ENCODE data around the gene FAM120B.

Gene FAM120B

DNA sequence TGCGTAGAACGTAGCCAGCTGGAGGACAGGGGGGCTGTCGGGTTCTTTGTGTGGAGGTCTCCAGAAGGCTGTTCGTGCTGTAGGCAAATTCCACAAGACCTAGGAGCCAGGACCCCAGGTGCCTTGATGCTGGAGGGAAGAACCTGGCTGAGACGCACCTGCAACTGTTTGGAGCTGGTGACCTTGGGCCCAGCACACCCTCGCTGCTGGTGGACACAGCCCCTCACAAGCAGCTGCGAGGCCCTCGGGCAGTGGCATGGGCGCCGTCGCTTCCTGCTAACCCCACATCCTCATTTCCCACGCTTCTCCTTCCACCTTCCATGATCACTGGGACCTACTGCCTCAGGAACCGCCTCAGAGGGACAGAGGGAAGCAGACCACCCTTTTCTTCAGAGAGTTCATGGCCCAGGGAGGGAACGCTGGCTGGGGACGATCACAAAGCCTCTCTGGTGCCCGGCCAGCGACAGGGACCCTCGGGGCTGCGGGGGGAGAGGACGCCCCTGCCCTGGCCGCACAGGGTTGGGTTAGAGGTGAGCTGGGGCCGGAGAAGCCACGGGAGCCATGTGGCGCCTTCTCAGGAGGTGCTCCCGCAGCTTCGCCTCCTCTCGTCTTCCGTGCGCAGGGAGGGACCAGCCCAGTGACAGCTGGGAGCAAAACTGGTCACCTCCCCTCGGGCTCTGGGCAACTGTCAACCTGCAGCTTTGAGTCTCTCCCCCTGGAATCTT, 34.1 kb upstream of the FAM120B start:
- DNase-seq = no peak

DNA sequence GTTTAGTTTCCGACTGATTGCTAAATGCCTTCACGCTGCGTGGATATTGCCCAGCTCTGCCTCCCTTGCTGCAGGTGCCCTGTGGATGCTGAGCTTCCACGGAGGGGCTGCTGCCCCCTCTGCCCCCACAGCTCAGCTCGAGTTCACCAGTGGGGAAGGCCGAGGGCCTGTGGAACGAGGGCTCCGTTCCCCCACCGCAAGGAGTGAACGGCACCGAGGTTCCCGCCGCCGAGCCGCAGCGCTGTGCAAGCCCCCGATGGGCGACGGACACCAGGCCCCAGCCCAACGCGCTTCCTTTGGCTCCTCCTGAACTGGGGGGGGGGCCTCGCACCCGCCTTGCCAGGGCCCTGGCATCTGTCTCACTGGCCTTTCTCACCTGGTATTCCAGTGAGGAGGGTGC, 33.4 kb upstream of the FAM120B start:
- no peak for DNase-seq

DNA sequence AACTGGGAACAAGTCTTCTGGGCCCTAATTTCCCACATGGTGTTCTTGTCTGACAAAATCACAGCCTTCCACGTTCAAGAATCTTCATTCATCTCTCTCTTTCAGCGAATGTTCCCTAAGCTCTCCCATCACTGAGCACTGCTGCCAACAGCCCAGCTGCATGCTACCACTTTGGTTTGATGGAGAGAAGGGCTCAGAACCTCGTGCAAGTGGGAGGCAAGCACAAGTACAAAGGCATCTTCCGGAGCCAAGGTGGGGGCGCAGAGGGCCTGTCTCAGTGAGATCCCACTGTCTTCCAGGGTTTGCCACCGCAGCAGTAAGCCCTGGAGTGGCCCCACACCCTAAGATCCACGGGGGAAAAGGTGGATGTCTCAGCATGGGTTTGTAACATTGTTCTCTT, 32.9 kb upstream of the FAM120B start:
- DNase-seq = no peak

DNA sequence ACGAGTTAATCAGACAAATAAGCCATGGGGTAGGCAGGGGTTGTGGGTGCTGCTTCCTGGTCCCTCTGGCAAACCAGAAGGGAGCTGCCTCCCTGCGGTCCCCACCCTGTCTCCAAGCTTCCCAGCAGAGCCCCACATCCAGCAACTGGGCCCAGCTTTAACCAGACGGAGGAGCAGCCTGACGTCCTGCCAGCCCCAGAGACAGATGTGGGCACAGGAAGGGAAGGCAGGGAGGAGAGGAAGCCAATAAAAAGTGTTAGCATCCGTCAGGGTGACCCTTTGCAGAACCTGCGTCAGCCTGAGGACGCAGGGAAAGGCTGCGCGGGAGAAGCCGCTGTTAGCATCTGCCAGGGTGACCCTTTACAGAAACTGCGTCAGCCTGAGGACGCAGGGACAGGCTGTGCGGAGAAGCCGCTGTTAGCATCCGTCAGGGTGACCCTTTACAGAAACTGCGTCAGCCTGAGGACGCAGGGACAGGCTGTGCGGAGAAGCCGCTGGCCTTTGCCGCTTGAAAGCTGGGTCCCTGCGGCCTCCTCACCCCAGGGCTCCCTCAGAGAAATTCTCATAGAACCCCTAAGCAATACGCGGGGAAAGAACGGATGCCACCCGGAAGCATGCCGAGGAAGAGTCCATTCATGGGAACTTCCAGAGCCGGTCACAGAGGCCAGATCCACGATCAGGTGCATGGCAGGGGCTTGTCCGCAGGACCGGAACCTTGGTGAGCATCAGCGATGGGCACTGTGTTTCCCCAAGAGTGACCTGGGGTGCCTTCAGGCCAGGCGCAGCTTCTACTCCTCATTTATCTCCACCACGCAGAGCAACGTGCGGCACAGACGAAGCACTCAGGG, 31.6 kb upstream of the FAM120B start:
- DNase-seq = no peak

DNA sequence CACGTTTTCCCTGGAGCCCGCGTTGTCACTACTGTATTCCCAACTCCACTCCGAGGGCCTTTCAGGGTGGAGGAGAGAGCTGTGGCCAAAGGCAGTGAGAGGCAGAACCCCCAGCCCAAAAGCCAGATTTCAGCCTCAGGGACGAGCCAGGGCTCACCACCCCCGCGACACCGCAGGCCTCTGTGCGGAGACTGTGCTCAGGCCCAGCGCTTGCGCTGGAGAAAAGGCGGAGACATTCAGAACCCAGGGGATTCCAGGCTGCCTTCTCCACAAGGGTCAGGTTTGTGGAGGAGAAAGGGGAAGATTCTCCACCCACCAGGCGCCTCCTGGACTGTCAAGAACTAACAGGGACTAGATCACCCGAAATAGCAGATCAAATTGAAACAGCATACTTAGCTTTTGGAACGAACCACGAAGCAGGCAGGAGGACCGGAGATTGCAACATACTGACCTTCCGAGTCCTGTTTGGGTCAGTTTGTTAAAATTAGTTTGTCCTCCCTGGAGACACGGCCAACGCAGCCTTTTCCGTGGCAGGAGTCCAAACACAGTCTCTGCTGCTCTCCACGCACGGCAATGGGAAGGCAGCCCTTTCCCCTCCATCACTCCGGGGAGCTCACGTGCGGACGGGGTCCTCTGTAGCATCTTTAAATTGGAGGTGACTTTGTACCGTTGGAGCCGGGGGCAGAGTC, 30.0 kb upstream of the FAM120B start:
- DNase-seq = no peak

DNA sequence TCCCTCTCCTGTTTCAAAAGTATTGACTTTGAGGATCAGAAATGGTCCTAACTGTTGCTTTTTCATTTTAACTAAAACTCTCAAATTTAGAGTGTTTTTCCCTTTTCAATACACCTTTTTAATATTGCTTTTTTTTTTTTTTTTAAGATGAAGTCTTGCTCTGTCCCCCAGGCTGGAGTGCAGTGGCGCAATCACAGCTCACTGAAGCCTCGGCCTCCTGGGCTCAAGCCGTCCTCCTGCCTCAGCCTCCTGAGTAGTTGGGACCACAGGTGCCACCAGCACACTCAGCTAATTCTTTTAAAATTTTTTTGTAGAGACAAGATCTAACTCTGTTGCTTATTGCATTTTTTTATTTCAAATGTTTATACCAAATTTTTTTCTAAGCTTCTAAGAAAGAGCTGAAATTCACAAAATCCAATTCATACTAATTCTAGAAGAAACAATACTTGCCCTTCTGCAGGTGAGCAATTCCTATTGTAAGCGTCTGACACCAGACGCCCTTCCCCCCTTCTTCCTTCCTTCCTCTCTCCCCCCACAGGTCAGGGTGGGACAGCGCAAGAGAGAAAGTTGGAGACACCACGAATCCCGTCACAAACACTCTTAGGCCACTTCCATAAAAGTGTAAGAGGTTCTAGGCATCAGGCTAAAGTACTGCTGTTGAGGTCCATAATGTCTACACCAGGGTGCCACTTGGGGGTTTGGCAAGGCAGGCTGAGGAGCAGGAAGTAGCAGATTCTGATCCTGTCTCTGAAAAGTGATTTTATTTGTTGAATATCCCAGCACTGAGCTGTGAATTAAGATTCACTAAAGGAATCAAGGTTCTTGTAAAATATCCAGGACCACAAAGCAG, 28.4 kb upstream of the FAM120B start:
- no peak for DNase-seq

DNA sequence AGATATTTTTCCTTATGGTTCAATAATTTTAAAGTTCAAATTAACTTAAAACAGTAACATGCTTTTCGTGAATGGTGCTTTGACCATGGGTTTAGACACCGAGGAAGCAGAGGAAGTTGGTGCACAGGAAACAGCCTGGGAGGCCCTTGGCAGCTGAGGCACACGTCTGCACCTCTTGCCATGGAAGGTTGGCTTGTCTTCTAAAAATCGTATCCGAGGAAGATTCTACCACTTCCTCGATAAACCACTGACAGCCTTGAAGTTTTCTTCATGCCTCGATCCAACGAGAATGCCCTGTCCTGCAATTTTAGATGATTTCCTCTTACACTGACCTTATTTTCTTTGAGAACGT, 27.8 kb upstream of the FAM120B start:
- no peak for DNase-seq

DNA sequence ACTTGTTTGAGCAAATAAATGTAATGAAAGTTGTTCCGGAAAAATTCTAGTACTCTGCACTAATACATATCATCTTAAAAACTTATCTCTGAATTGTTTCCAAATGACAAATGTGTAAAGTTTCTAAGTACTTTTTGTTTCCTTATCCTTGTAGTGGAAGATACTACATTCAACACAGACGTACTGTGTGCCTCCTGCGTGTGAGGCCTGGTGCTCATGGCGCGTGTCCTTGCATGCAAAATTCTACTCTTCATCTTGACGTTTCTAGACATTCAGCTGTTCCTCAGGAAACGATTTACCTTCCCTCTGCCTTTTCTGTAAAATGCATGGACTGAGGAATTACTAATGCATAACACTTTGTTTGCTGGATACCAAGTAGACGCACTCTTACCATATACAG, 27.1 kb upstream of the FAM120B start:
- DNase-seq = no peak

DNA sequence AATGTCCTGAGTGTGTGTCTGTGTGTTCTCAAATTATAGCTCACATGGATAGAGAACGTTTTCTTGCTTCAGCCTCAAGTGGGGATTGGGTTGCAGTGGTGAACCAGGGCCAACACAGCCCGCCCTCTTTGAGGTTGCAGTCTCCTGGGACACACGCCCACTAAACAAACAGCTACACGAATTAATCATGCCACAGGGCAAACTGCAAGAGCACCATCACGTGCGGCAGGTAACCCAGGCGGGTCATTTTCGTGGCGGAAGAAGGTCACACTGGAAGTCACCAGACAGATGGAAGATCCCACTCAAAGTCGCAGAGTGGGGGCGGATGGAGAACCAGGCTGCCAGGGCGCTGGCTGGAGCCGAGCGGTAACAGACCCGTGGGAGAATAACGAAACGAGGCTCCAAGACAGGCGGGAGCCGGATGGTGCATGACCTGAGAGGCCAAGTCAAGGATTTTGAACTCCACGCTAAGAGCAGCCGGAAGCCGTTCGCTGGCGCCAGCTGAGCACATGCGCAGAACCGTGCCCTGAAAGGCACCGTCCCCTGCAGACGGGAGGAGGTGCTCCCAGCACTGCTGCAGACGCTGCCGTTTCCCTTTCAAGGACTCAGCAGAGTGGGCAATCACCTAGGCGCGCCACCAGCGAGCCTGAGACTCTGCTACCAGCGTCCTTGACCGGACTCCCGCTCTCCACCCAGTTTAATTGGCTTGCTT, 26.4 kb upstream of the FAM120B start:
- peak; percentile 72 for DNase-seq

DNA sequence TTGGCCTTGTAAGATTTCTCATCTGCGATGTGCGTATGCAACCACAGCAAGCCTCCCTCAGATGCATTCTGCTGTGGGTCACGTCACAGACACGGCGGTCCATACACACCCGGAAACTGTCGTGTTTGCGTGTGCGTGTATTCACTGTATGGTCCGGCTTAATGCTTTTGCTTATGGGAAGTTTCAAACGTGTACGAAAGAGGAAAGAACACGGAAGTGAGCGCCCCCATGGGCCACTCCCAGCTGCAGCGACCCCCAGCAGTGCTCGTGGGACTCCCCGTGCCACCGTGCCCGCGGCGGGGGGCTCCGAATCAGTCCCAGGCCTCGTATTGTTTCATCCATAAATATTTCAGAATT, 25.9 kb upstream of the FAM120B start:
- DNase-seq = no peak

DNA sequence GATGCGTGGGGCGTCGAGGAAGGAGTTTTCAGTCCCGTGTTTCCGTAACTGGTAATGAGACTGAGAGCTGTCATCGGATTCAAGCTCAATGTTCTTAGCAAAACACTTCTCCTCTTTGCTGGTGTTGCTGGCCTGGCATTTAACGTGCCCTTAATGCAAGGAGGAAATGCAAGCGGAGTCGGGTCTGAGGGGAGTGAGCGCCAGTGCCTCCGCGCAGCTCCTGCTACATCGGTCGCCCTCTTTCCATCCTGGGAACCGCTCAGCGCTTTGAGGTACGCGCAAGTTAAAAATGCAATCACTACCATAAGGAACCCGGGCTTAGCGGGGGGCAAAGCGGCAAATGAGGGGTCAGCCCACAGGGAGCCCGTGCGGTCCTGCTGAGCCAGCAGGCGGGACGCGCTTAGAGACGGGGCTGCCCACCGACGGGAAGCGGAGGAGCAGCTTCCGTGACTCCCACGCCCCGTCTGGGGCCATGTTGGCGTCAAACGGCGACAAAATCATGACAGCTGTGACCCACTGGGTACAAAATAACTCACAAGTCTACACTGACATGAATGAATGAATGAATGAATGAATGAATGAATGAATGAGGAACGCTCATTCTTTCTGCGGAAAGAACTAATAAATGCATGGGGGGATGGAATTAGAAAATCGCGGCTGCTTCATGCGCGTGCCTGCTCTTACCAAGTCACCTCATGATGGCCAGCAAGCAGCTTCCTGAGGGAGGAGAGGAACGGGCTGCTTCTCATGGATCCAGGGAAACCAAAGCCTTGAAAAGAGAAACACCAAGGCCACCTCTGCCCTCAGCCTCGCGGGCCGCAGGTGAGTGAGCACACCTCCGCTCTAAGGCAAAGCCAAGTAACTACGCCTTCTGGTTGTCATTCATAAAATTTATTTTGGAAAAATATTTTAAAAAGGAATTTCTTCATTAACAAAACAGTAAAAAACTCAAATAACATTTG, 24.9 kb upstream of the FAM120B start:
- no peak for DNase-seq

DNA sequence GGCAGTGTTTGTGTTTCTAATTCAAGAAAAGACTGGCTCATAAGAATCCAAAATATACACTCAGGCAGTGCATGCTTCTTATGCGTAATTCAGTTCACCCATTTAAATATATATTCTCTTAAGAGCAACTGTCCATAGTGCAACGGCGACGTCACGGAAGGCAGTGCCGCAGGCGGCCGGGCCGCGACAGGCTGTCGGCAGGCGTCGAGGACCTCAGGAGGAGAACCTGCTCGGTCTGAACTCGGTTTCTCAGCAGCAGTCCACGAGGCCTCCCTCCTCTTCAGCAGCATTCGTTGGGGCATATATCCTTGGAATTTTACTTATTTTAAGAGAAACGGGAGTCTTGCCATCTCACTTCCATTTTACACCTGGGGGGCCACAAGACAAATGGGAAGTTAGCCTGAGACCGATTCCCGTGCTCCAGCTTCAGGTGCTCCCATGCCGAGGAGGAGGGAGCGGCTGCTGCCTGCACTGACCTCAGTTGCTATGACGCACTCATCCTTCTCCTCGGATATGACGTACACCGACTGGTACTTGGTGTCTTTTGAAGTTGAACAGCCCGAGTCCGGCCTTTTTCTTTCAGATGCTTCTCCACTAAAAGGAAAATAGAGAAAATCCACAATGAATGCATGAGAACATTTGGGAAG, 23.9 kb upstream of the FAM120B start:
- DNase-seq = no peak

DNA sequence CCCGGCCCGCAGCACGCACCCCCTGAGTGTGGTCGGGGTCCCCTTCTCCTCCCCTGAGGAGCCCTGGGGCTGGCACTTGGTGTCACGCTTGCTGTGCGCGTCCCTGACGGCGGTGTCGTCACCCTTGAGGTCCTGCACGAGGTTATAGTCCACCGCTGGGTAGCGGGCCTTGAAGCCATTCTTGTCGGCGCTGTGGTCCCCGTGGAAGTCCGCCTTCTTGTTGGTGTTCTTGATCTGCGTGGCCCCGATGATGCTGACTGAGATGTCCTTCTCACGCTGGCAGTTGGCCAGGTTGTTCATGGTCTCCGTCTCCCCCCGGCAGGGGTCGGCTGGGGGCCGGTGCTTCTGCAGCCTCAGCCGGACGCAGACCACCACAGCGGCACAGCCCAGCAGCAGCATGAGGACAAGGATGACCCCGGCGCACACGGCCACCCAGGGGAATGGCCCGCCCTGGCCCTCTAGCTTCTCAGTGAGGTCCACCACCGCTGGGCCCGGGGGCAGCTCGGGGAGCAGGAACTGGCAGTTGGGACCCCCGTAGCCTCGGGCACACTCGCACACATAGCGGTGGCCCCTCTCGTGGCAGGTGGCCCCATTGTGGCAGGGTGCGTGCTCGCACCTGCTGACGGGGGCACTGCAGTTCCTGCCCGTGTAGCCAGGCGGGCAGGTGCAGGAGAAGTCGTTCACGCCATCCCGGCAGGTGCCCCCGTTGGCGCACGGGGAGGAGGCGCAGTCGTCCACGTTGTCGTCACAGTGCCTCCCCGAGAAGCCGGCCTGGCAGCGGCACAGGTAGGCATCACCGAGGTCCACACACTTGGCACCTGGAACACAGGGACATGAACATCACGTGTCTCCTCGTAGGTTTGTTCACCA, 23.1 kb upstream of the FAM120B start:
- no peak for DNase-seq

DNA sequence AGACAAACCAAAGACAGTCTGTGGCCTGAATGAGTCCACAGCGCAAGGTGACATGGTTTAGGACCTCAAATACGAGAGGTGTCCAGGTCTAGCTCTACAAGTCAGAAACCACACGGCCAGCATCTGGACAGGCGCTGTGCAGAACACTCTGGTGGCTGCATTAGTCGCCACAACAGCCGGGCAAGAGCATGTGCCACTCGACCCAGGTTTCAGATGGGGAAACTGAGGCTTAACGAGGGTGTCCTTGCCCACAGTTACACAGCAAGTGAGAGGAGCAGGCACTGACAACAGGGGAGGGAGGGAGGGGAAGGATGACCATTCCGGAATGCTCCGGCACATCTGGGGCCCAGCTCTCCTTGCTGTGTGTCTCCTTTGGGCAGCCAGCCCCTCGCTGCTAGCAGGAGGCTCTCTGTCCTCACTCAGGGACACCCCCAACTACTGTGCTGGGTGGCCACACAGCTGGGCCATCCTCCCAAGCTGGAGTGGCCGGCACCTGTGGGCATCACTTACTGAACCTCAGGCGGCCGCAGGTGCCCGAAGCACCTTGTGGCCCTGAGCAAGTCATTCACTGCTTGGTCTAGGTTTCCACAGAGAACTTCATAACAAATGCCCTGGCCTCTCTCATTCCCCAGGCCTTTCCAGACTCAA, 22.3 kb upstream of the FAM120B start:
- peak; percentile 47 for DNase-seq

DNA sequence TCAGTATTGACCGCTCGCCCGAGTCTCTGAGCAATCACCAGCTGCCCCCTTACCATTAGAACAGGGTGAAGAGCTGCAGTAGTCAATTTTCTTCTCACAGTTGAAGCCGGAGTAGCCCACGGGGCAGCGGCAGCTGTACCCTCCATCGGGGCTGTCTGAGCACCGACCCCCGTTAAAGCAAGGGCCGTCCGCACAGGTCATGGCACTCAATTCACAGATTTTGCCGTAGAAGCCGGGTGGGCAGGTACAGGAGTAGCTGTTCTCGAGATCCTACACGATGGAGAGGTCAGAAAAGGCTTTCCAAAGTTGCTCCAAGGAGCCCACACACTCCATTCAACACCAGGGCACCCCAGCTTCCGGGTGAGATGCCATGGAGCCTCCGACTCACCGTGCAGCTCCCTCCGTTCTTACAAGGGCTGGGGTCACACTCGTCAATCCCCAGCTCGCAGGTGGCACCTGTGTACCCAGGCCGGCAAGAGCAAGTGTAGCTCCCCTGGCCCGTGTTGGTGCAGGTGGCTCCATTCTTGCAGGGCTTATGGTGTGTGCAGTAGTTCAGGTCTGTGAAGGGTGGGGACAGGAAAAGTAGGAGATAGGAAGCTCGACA, 21.6 kb upstream of the FAM120B start:
- DNase-seq = peak; percentile 51

DNA sequence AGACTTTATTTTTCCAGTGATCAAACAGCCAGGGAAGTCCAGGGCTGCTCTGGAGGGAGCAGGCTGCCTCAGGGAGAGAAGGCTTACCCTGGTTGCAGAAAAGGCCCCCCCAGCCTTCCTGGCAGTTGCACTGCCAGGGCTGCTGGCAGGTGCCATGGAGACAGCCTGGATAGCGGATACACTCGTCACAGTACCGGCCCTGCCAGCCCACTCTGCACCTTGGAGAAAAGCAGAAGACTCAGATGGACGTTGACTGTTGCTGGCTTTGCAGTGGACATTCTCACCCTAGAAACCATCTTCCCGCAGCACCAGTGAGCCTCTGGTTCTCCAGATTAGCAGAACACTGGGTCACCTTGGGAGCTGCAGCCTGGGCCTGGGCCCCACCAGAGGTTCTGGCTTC, 21.1 kb upstream of the FAM120B start:
- no peak for DNase-seq

DNA sequence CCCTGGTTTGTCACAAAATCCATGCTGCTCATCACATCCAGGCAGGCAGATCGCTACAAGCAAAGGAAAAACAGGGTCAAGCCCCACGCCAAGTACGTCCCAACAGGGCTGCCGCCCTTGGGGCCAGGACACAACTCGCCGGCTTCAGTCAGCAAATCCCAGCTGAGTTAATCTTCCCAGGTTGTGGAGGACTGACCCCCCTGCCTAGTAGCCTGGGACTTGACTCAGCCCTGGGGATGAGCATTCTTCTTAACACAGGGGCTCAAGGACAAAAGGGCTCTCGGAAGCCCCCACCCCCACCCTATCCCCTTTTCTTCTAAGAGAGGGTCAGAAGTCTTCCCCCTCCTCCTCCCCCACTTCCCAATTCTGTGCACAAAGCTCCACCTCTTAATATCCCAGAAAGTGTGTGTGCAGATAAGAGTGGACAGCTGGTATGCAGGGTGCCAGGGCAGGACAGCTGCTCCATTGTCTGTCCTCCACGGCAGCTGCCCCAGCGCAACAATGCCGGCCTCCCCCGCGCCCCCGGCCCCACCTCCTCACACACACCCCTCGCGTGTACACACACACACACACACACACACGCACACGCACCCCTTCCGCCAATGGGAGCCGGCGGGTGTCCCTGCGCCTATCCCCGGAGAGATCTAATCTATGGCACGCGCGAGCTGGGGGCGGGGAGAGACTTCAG, 20.2 kb upstream of the FAM120B start:
- DNase-seq = no peak

DNA sequence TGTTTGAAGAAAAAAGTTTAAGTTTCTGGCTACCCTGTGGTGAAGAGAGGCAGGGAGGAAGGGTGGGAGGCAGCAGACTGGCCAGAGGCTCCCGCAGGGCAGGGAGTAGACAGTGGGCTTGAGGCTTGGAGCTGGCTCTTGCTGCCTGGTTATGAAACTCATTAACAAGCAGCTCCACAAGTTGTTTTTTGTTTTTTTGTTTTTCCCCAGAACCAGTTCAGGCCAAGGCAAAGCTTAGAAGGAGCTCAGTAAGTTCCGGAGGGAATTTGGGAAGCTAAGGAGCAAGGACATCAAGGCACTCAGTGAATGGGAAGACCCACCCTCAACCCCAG, 19.7 kb upstream of the FAM120B start:
- DNase-seq = no peak

Data from activated CD8-positive, alpha-beta memory T cell treated with anti-CD3 and anti-CD28 coated beads for 24 hours (primary cell).